IMR-90 (cell line): ENCODE results near the gene TRPM3. TPM values are rescaled to one million over a fixed set of nuclear protein-coding genes. Genes with fewer than 3 reads are reported as not detected.

Experiments
- ATAC-seq: fragments of 200-7000 bp; cut with Tn5 transposase; 2 replicates; pipeline ENCODE4 v1.9.1; 2020; ENCODE audit warnings: low read depth, mild to moderate bottlenecking, moderate library complexity
- BruUV-seq: library from RNA; stranded (reverse); fragments of 400-500 nt; replicated peaks from 2 replicates; lab custom pipeline; 2021; lab: Mats Ljungman, UMichigan
- CTCF ChIA-PET: fragments of 300-600 bp; formaldehyde crosslinking; extraction: SDS; loops from one replicate; lab custom pipeline; 2021; ENCODE audit warnings: antibody characterized with exemption; lab: Yijun Ruan, JAX
- POLR2A ChIA-PET: fragments of 300-600 bp; sonication (Branson Sonifier 250); formaldehyde crosslinking; loops from one replicate; lab custom pipeline; 2022; ENCODE audit warnings: antibody characterized with exemption; ENCODE audit not compliant: unreplicated experiment; lab: Charles Lee
- DNase-seq: peaks from one replicate; pipeline ENCODE4 v3.0.0; 2013
- H2AFZ ChIP-seq: replicated peaks from 2 replicates; pipeline ENCODE3; 2013; ENCODE audit warnings: low read length, mild to moderate bottlenecking; ENCODE audit not compliant: poor library complexity
- H2AK5ac ChIP-seq: 2 replicates; pipeline ENCODE4 v1.6.1; 2013; ENCODE audit warnings: low read depth, low read length, inconsistent platforms
- H2AK9ac ChIP-seq: replicated peaks from 2 replicates; pipeline ENCODE3; 2013; ENCODE audit warnings: mild to moderate bottlenecking, low read depth, low read length, moderate library complexity; ENCODE audit not compliant: poor library complexity
- H2BK120ac ChIP-seq: 2 replicates; pipeline ENCODE4 v1.6.1; 2013; ENCODE audit warnings: low read depth, low read length, inconsistent platforms
- H2BK15ac ChIP-seq: 3 replicates; pipeline ENCODE4 v1.6.1; 2013; ENCODE audit warnings: low read depth, low read length, inconsistent platforms
- H2BK20ac ChIP-seq: 2 replicates; pipeline ENCODE4 v1.6.1; 2013; ENCODE audit warnings: low read depth, mild to moderate bottlenecking, inconsistent platforms, low read length, moderate library complexity
- H2BK5ac ChIP-seq: 2 replicates; pipeline ENCODE4 v1.6.1; 2013; ENCODE audit warnings: mild to moderate bottlenecking, low read depth, low read length, inconsistent platforms; ENCODE audit not compliant: poor library complexity, severe bottlenecking
- H3K14ac ChIP-seq: replicated peaks from 2 replicates; pipeline ENCODE4 v1.6.1; 2013; ENCODE audit warnings: low read depth, low read length, inconsistent platforms
- H3K18ac ChIP-seq: 2 replicates; pipeline ENCODE4 v1.6.1; 2013; ENCODE audit warnings: low read depth, low read length, control low read depth
- H3K23ac ChIP-seq: 2 replicates; pipeline ENCODE4 v1.6.1; 2013; ENCODE audit warnings: low read depth, low read length, inconsistent platforms
- H3K27ac ChIP-seq: 2 replicates; pipeline ENCODE4 v1.5.1; 2013; ENCODE audit warnings: mild to moderate bottlenecking, control low read depth, low read length; ENCODE audit not compliant: insufficient read depth
- H3K27me3 ChIP-seq: 2 replicates; pipeline ENCODE4 v1.6.1; 2013; ENCODE audit warnings: low read length; ENCODE audit not compliant: control insufficient read depth, insufficient read depth
- H3K36me3 ChIP-seq: 2 replicates; pipeline ENCODE4 v1.6.1; 2013; ENCODE audit warnings: low read length, mixed read lengths; ENCODE audit not compliant: control insufficient read depth, insufficient read depth
- H3K4ac ChIP-seq: 2 replicates; pipeline ENCODE4 v1.6.1; 2013; ENCODE audit warnings: low read depth, low read length, inconsistent platforms
- H3K4me1 ChIP-seq: 2 replicates; pipeline ENCODE4 v1.6.1; 2013; ENCODE audit warnings: low read length, mixed read lengths; ENCODE audit not compliant: control insufficient read depth, insufficient read depth
- H3K4me2 ChIP-seq: 2 replicates; pipeline ENCODE4 v1.6.1; 2013; ENCODE audit warnings: low read depth, mild to moderate bottlenecking, control low read depth, low read length, moderate library complexity
- H3K4me3 ChIP-seq: 2 replicates; pipeline ENCODE4 v1.5.1; 2013; ENCODE audit warnings: low read depth, mild to moderate bottlenecking, control low read depth, low read length, moderate library complexity; ENCODE audit not compliant: insufficient read depth
- H3K56ac ChIP-seq: 2 replicates; pipeline ENCODE4 v1.6.1; 2013; ENCODE audit warnings: low read length, inconsistent platforms; ENCODE audit not compliant: insufficient read depth; ENCODE audit errors: extremely low read depth
- H3K79me1 ChIP-seq, 2 experiments: 2 replicates each; pipeline ENCODE4 v1.6.1; 2013; ENCODE audit warnings: low read length in 2 of 2, inconsistent platforms in 1 of 2, low read depth in 1 of 2
- H3K9ac ChIP-seq: 2 replicates; pipeline ENCODE4 v1.6.1; 2013; ENCODE audit warnings: low read depth, low read length, control low read depth
- H3K9me1 ChIP-seq: 2 replicates; pipeline ENCODE4 v1.6.1; 2013; ENCODE audit warnings: low read length, inconsistent platforms; ENCODE audit not compliant: insufficient read depth
- H3K9me3 ChIP-seq: 2 replicates; pipeline ENCODE4 v1.6.1; 2013; ENCODE audit warnings: low read length; ENCODE audit not compliant: control insufficient read depth, insufficient read depth
- H4K20me1 ChIP-seq: 2 replicates; pipeline ENCODE4 v1.6.1; 2013; ENCODE audit warnings: low read length, inconsistent platforms; ENCODE audit not compliant: insufficient read depth
- H4K5ac ChIP-seq: 2 replicates; pipeline ENCODE4 v1.6.1; 2013; ENCODE audit warnings: mild to moderate bottlenecking, low read depth, low read length, control low read depth
- H4K8ac ChIP-seq, 2 experiments: 2 replicates each; pipeline ENCODE4 v1.6.1; 2013; ENCODE audit warnings: low read depth in 2 of 2, low read length in 2 of 2, control low read depth in 1 of 2, inconsistent platforms in 1 of 2
- H4K91ac ChIP-seq: 2 replicates; pipeline ENCODE4 v1.6.1; 2013; ENCODE audit warnings: low read depth, low read length, inconsistent platforms; ENCODE audit not compliant: insufficient read depth
- MAZ ChIP-seq: IDR thresholded peaks from 2 replicates; pipeline ENCODE4 v1.6.1; 2012; ENCODE audit warnings: low read depth, mild to moderate bottlenecking, low read length, improper control_type of control experiment, moderate library complexity, borderline replicate concordance
- RCOR1 ChIP-seq: IDR thresholded peaks from 2 replicates; pipeline ENCODE4 v1.6.1; 2012; ENCODE audit warnings: mild to moderate bottlenecking, low read length, improper control_type of control experiment; ENCODE audit not compliant: insufficient replicate concordance
- RFX5 ChIP-seq: IDR thresholded peaks from 2 replicates; pipeline ENCODE4 v1.8.0; 2012; ENCODE audit warnings: low read depth, mild to moderate bottlenecking, low read length, moderate library complexity
- WGBS, 2 experiments: methylation state at CpG; one replicate each; pipeline versions ENCODE4 v1.1.5 to v1.1.7; 2013; ENCODE audit warnings: missing lambda C conversion rate in 2 of 2; ENCODE audit not compliant: insufficient read length in 1 of 2; ENCODE audit errors: extremely low coverage in 2 of 2; 5-methylcytosine and 5-hydroxymethylcytosine counted together
- dilution Hi-C: fragments of 300-500 bp; cut with HindIII; formaldehyde crosslinking; loops from one replicate; pipeline ENCODE4 v1.14.3; 2018; ENCODE audit warnings: low sequenced_read_pairs; ENCODE audit not compliant: unreplicated experiment
- in situ Hi-C: fragments of 300-500 bp; cut with MboI; formaldehyde crosslinking; loops from 3 replicates; pipeline ENCODE4 v1.14.3; 2019; ENCODE audit warnings: low sequenced_read_pairs, inconsistent platforms, mixed read lengths
- intact Hi-C: fragments of 100-400 bp; cut with micrococcal nuclease; formaldehyde crosslinking; loops from 2 replicates; pipeline ENCODE4 v1.10.0; 2022
- polyA plus RNA-seq, 3 experiments: library from polyadenylated mRNA; depleted of rRNA; stranded (reverse); fragments of >200 nt; gene quantifications; 2 replicates each; pipeline ENCODE4 v1.2.3, GENCODE V29; 2012; ENCODE audit warnings: low replicate concordance in 1 of 3
- total RNA-seq: library from RNA; depleted of rRNA; stranded (reverse); fragments of >200 nt; gene quantifications from 2 replicates; pipeline ENCODE4 v1.2.3, GENCODE V29; 2012

TRPM3 gene
- total and polyA plus RNA-seq, 2 of the 4 experiments (the other 2 are of a cell fraction) = not detected

GRCh38 chr9:70902171-70902570, 219.2 kb downstream of the TRPM3 start:
- H3K4me1 ChIP-seq = no peaks in the 10 kb centered on the region
- in situ Hi-C loops = loop anchor here (25.0 kb wide), 1 partner anchor 110 kb away; no protein-coding TSS in a partner anchor
- H3K4me3 ChIP-seq = no peak overlapping the region
- no peak overlapping the region for H2BK20ac ChIP-seq
- H4K20me1 ChIP-seq = no peaks in the 10 kb centered on the region
- H3K27me3 ChIP-seq = peaks cover 21% of the 10 kb centered on the region; the same call in 1 of the 2 replicates
- no peak overlapping the region for H2AFZ ChIP-seq
- BruUV-seq = no TSS peak
- H3K9ac ChIP-seq = no peak overlapping the region
- no peak for ATAC-seq
- no peak overlapping the region for H4K8ac ChIP-seq
- no peak overlapping the region for H3K23ac ChIP-seq
- CTCF ChIA-PET = no interaction called here
- H3K18ac ChIP-seq = no peak overlapping the region
- H2BK120ac ChIP-seq = no peak overlapping the region
- no peak overlapping the region for H2AK9ac ChIP-seq
- no peak overlapping the region for H4K5ac ChIP-seq
- WGBS, 2 experiments = no CpG with 5 or more reads among the region's 1 CpG
- no peak overlapping the region for H2BK15ac ChIP-seq
- H2BK5ac ChIP-seq = no peak overlapping the region
- no peak overlapping the region for H3K27ac ChIP-seq
- no peaks in the 10 kb centered on the region for H3K79me1 ChIP-seq
- H3K56ac ChIP-seq = no peak overlapping the region
- TF ChIP-seq RCOR1 (no peak), RFX5 (no peak), MAZ (no peak)
- no peaks in the 10 kb centered on the region for H3K9me3 ChIP-seq
- dilution Hi-C loops = no loop called here
- no peaks in the 10 kb centered on the region for H3K36me3 ChIP-seq
- POLR2A ChIA-PET = no interaction called here
- no peak overlapping the region for H3K4me2 ChIP-seq
- H3K14ac ChIP-seq = no peak overlapping the region
- no peak overlapping the region for H3K4ac ChIP-seq
- no peaks in the 10 kb centered on the region for H3K9me1 ChIP-seq
- DNase-seq = peak; percentile 18
- intact Hi-C loops = no loop called here
- H2AK5ac ChIP-seq = no peak overlapping the region
- no peak overlapping the region for H4K91ac ChIP-seq
